Adrenal gland (tissue), 12 donors: ENCODE results near the gene CPPED1. TPM values are rescaled to one million over a fixed set of nuclear protein-coding genes. Genes with fewer than 3 reads are reported as not detected.
"Not testable (repeated sequence)": the region's sequence is repeated elsewhere in the genome, so short reads cannot be mapped to it uniquely, and the experiment has no call there.

Experiments
- DNase-seq, 7 donors: peaks; one replicate each; pipeline ENCODE4 v3.0.0-alpha.2; 2019 to 2020
- H3K27ac ChIP-seq, 5 donors: fragments of 200-600 bp; sonication (generic) in 4 of 5; 1 replicate in 3 of 5; 2 replicates in 2 of 5; pipeline versions ENCODE4 v1.5.1 to v1.8.0; 2016 to 2020; ENCODE audit warnings: mild to moderate bottlenecking in 1 of 5
- H3K27me3 ChIP-seq: fragments of 200-600 bp; 2 replicates; pipeline ENCODE4 v1.8.0; 2021
- H3K36me3 ChIP-seq, 2 donors: fragments of 200-600 bp; replicated peaks in 1 of 2; 1 replicate in 1 of 2; 2 replicates in 1 of 2; pipeline versions ENCODE4 v1.5.1 to v1.8.0; 2018 to 2022
- H3K4me1 ChIP-seq, 2 donors: fragments of 200-600 bp; replicated peaks in 1 of 2; 1 replicate in 1 of 2; 2 replicates in 1 of 2; pipeline versions ENCODE4 v1.5.1 to v1.8.0; 2018 to 2021
- H3K4me3 ChIP-seq, 4 donors: fragments of 200-600 bp; sonication (generic) in 3 of 4; one replicate each; pipeline ENCODE4 v1.5.1; 2016 to 2018
- H3K9me3 ChIP-seq, 3 donors: fragments of 200-600 bp; sonication (generic) in 1 of 3; replicated peaks in 1 of 3; 1 replicate in 2 of 3; 2 replicates in 1 of 3; pipeline versions ENCODE4 v1.5.1 to v1.8.0; 2016 to 2021
- CTCF ChIP-seq, 6 experiments: fragments of 450-650 bp in 4 of 6; fragments of 200-600 bp in 2 of 6; sonication (generic) in 1 of 6; IDR thresholded peaks; 1 replicate in 5 of 6; 2 replicates in 1 of 6; pipeline versions ENCODE4 v1.5.1 to v1.8.0; 2016 to 2021; ENCODE audit warnings: antibody characterized with exemption in 6 of 6, mild to moderate bottlenecking in 2 of 6, moderate library complexity in 1 of 6
- POLR2A ChIP-seq, 2 donors: fragments of 450-650 bp; IDR thresholded peaks; one replicate each; pipeline ENCODE4 v1.6.1; 2017; ENCODE audit warnings: antibody characterized with exemption in 2 of 2, mild to moderate bottlenecking in 2 of 2, moderate library complexity in 1 of 2
- WGBS, 4 donors: extraction: QIAGEN DNeasy Blood & Tissue Kit in 2 of 4; methylation state at CpG; one replicate each; pipeline versions ENCODE4 v1.1.5 to v1.1.7; 2013 to 2017; 5-methylcytosine and 5-hydroxymethylcytosine counted together
- intact Hi-C, 2 donors: fragments of 100-400 bp; cut with DNase I; formaldehyde crosslinking; loops; one replicate each; pipeline versions ENCODE4 v1.14.1 to v1.15.0; 2022 to 2023
- polyA plus RNA-seq, 3 donors: library from polyadenylated mRNA; stranded (reverse); fragments of 200-250 nt in 2 of 3; fragments of 350-450 nt in 1 of 3; fragmentation: Illumina TruSeq in 1 of 3; extraction: RNeasy Lipid Tissue Mini Kit (QIAGEN cat#74804) in 1 of 3; gene quantifications; one replicate each; pipeline ENCODE4 v1.2.3, GENCODE V29; 2013 to 2014
- total RNA-seq, 9 donors: library from RNA; depleted of rRNA in 4 of 9; stranded (reverse); fragments of >200 nt in 4 of 9; fragments of 120-200 nt in 1 of 9; fragmentation: NEBNext Ultra II Directional in 1 of 9; extraction: Animal tissue kit (Norgen Biotek cat#: 25700) in 1 of 9; gene quantifications; one replicate each; pipeline versions ENCODE4 v1.1.0 to v1.2.4, GENCODE V29; 2013 to 2023
- donor health status: healthy with polysubstance abuse.
- donor health status: Bipolar disorder and iron deficiency.
- donor health status: DM: yes; HTN: yes; CAD: no.
- donor health status: DM: no; HTN: no; CAD: no.
- donor health status: DM: no; HTN: no; CAD: no.
- donor health status: DM: yes; HTN: yes; CAD: no.

CPPED1 gene
- total and polyA plus RNA-seq, 12 donors = 8.1 to 38.1 (median 14.2) TPM

- WGBS, 4 donors = 74 to 82% (median 76%) methylated on average over 9 of the region's 9 CpGs
- intact Hi-C loops = no loop called here
- Histone ChIP-seq H3K36me3 (no peaks in the 10 kb centered on the region), H3K27me3 (no peaks in the 10 kb centered on the region), H3K9me3 (no peaks in the 10 kb centered on the region), H3K4me3 (no peak overlapping the region), H3K27ac (peak overlapping the region in 3 of 5 donors; percentile 20 to 61 (median 30)), H3K4me1 (peaks cover 14 to 24% of the 10 kb centered on the region in 2 donors)
- TF ChIP-seq CTCF (IDR thresholded peaks at IDR 0.05) (no peak), POLR2A (IDR thresholded peaks at IDR 0.05) (no peak)
- no peak for DNase-seq
Measured at GRCh38 chr16:12802048-12802447, 1.6 kb downstream of the CPPED1 start.

GRCh38 chr16:12801511-12802042, 2.1 kb downstream of the CPPED1 start:
- TF ChIP-seq CTCF (IDR thresholded peaks at IDR 0.05) (no peak), POLR2A (IDR thresholded peaks at IDR 0.05) (no peak)
- 1 to 12% (median 11%) methylated on average over 4 of the region's 4 CpGs for WGBS, 4 donors
- DNase-seq = peak in 6 of 7 donors; percentile 18 to 57 (median 42)
- Histone ChIP-seq H3K36me3 (no peaks in the 10 kb centered on the region), H3K4me3 (no peak overlapping the region), H3K9me3 (no peaks in the 10 kb centered on the region), H3K4me1 (peaks cover 14 to 24% of the 10 kb centered on the region in 2 donors), H3K27ac (peak overlapping the region in 3 of 5 donors; percentile 20 to 61 (median 30)), H3K27me3 (no peaks in the 10 kb centered on the region)
- intact Hi-C loops = no loop called here

GRCh38 chr16:12800817-12801216, 2.9 kb downstream of the CPPED1 start:
- TF ChIP-seq CTCF (IDR thresholded peaks at IDR 0.05) = no peak
- TF ChIP-seq POLR2A (IDR thresholded peaks at IDR 0.05) = no peak
- Histone ChIP-seq H3K9me3 (no peaks in the 10 kb centered on the region), H3K27ac (no peak overlapping the region), H3K36me3 (no peaks in the 10 kb centered on the region), H3K4me1 (peaks cover 14 to 24% of the 10 kb centered on the region in 2 donors), H3K27me3 (no peaks in the 10 kb centered on the region), H3K4me3 (no peak overlapping the region)
- 67 to 78% (median 71%) methylated on average over 6 of the region's 6 CpGs for WGBS, 4 donors
- intact Hi-C loops = no loop called here
- DNase-seq = no peak

- H3K27ac ChIP-seq, intact Hi-C loops, H3K27me3 ChIP-seq: not testable (repeated sequence)
Measured at GRCh38 chr16:12799996-12800395, 3.7 kb downstream of the CPPED1 start.

GRCh38 chr16:12798846-12799245, 4.8 kb downstream of the CPPED1 start:
- H3K27ac ChIP-seq = no peak overlapping the region
- intact Hi-C loops = no loop called here
- DNase-seq = no peak
- 80 to 87% (median 81%) methylated on average over 5 of the region's 5 CpGs for WGBS, 4 donors
- no peaks in the 10 kb centered on the region for H3K9me3 ChIP-seq
- peaks cover 14 to 24% of the 10 kb centered on the region in 2 donors for H3K4me1 ChIP-seq
- H3K27me3 ChIP-seq = no peaks in the 10 kb centered on the region
- TF ChIP-seq POLR2A (IDR thresholded peaks at IDR 0.05) = no peak
- TF ChIP-seq CTCF (IDR thresholded peaks at IDR 0.05) = no peak
- H3K36me3 ChIP-seq = no peaks in the 10 kb centered on the region
- H3K4me3 ChIP-seq = no peak overlapping the region

More at GRCh38 chr16:12799996-12800395, 3.7 kb downstream of the CPPED1 start:
- not testable (repeated sequence) for H3K4me3 ChIP-seq, H3K36me3 ChIP-seq, H3K9me3 ChIP-seq, DNase-seq
- peaks cover 14 to 24% of the 10 kb centered on the region in 2 donors for H3K4me1 ChIP-seq
- 92 to 98% (median 94%) methylated on average over 7 to 8 of the region's 8 CpGs for WGBS, 4 donors
